ENCODE results near the gene GARNL3. TPM values are rescaled to one million over a fixed set of nuclear protein-coding genes. Genes with fewer than 3 reads are reported as not detected.

GARNL3 gene
- total RNA-seq, 1 donor from 2014 or later: 162 TPM

DNA sequence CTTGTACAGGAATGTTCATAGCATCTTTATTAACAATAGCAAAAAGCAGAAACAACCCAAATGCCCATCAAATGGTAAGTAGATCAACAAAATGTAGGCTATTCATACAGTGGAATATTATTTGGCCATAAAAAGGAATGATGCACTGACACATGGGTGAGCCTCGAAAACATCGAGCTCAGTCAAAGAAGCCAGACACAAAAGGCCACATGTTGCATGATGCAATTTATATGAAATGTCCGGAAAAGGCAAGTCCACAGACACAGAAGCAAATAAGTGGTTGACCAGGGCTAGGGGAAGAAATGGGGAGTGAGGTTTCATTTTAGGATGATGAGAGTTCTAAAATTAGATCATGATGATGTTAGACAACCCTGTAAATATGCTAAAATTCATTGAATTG lies 115.9 kb downstream of the GARNL3 start:
- H3K27me3 ChIP-seq: no peaks in the 10 kb centered on the region
- intact Hi-C loops (cut with DNase I): no loop called here
- H3K36me3 ChIP-seq: peaks cover 0 to 3% of the 10 kb centered on the region in 2 donors
- no peaks in the 10 kb centered on the region for H3K4me1 ChIP-seq
- TF ChIP-seq, protein P1, sequence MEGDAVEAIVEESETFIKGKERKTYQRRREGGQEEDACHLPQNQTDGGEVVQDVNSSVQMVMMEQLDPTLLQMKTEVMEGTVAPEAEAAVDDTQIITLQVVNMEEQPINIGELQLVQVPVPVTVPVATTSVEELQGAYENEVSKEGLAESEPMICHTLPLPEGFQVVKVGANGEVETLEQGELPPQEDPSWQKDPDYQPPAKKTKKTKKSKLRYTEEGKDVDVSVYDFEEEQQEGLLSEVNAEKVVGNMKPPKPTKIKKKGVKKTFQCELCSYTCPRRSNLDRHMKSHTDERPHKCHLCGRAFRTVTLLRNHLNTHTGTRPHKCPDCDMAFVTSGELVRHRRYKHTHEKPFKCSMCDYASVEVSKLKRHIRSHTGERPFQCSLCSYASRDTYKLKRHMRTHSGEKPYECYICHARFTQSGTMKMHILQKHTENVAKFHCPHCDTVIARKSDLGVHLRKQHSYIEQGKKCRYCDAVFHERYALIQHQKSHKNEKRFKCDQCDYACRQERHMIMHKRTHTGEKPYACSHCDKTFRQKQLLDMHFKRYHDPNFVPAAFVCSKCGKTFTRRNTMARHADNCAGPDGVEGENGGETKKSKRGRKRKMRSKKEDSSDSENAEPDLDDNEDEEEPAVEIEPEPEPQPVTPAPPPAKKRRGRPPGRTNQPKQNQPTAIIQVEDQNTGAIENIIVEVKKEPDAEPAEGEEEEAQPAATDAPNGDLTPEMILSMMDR (IDR thresholded peaks at IDR 0.05): no peak
- no peak for DNase-seq (ENCODE audit: low spot score in 2 of 2)
- H3K4me3 ChIP-seq: no peak overlapping the region
- H3K27ac ChIP-seq: no peak overlapping the region
- no peaks in the 10 kb centered on the region for H3K9me3 ChIP-seq

DNA sequence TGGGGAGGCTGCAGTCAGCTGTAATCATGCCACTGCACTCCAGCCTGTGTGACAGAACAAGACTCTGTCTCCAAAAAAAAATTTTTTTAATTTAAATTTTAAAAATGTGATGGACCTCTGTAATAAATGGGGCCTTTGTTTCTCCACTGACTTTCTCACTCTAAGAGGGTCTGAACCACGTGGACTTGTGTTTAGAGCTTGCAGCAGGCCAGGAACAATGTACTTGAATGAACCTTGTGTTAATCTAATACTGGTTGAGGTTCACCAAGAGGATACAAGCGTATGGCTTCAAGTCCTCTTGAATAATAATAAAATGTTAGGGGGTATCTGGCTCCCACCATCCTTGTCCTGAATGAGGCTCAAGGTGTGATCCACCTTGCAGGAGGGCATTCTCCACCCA lies 118.0 kb downstream of the GARNL3 start:
- no peaks in the 10 kb centered on the region for H3K27me3 ChIP-seq
- peaks cover 0 to 9% of the 10 kb centered on the region in 2 donors for H3K36me3 ChIP-seq
- no peaks in the 10 kb centered on the region for H3K9me3 ChIP-seq
- intact Hi-C loops (cut with DNase I): no loop called here
- peak in 1 of 2 donors; percentile 15 for DNase-seq (ENCODE audit: low spot score in 2 of 2)
- TF ChIP-seq, protein P1 (IDR thresholded peaks at IDR 0.05): no peak
- no peaks in the 10 kb centered on the region for H3K4me1 ChIP-seq
- H3K4me3 ChIP-seq: no peak overlapping the region
- H3K27ac ChIP-seq: no peak overlapping the region

DNA sequence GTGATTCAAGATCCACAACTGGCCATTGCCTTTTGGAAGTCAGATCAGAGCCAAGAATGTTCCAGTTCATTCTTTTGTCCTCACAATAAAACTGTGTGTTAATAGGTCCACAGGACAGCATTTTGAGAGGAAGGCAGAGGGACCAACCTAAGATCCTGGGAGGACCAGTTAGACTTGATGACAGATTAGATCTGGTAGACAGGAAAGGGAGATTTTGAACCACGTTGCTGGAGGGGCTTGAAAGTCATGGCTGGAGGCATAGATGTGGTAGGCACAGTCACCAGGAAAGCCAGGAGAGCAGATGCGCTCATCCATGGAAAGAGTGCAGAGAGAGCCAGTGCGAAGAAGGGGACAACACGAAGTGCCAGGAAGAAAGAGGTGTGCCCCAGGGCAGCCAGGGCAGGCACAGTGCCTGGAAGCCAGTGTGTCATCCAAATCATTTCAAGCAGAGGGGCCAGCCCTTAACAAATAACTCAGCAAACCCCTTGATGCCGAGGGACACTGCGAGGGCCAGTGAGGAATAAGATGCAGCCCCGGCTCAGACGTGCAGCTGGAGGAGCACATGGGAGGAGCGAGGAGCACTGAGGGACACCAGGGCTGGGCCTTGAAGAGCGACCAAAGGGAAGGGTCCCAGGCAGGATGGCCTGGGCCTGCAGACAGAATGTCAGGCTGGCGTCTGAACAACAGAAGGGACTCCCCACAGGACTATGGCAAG lies 119.6 kb downstream of the GARNL3 start:
- Histone ChIP-seq H3K4me1 (peaks cover 0 to 5% of the 10 kb centered on the region in 2 donors), H3K27me3 (no peaks in the 10 kb centered on the region), H3K4me3 (no peak overlapping the region), H3K36me3 (peaks cover 0 to 14% of the 10 kb centered on the region in 2 donors), H3K27ac (no peak overlapping the region), H3K9me3 (no peaks in the 10 kb centered on the region)
- intact Hi-C loops (cut with DNase I): no loop called here
- TF ChIP-seq, protein P1 (IDR thresholded peaks at IDR 0.05): no peak
- DNase-seq (ENCODE audit: low spot score in 2 of 2): peak in 1 of 2 donors; percentile 60

DNA sequence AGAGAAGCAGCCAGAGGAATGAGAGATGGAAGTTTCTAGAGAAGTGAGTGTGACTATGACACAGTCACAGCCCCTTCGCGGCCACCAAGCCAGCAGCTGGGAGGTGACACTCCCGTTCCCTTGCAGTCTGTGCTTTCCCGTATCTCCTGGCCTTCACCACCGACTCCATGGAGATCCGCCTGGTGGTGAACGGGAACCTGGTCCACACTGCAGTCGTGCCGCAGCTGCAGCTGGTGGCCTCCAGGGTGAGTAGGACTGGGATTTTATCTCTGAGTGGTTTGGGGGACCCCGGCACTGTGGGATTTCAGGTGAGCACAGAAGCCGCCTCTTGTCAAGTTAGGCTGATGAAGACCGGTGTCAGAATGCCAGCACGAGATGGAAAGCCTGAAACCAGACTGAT lies 120.3 kb downstream of the GARNL3 start:
- no peak overlapping the region for H3K4me3 ChIP-seq
- H3K27ac ChIP-seq: no peak overlapping the region
- DNase-seq (ENCODE audit: low spot score in 2 of 2): peak in 1 of 2 donors; percentile 39
- intact Hi-C loops (cut with DNase I): no loop called here
- H3K9me3 ChIP-seq: no peaks in the 10 kb centered on the region
- peaks cover 0 to 19% of the 10 kb centered on the region in 2 donors for H3K36me3 ChIP-seq
- H3K27me3 ChIP-seq: no peaks in the 10 kb centered on the region
- TF ChIP-seq, protein P1 (IDR thresholded peaks at IDR 0.05): no peak
- peaks cover 0 to 5% of the 10 kb centered on the region in 2 donors for H3K4me1 ChIP-seq

DNA sequence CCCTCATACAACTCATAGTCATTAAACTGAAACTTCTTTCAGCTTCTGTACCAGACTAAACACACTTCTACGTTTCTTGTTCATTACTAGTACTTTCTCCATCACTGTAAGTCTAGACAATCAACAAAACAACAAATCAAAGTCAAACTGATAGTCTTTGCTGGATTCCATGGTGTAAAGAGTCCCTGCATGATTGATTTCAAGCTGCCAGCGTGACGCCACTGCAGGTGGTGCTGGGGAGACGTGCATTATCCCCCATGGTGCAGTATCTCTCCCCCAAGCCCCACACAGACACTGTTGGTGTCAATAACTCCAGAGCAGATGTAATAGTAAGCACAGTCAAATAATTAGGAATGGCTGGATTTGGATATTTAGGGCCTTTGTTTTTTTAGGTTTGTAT lies 121.7 kb downstream of the GARNL3 start:
- peaks cover 6 to 31% of the 10 kb centered on the region in 2 donors for H3K36me3 ChIP-seq
- H3K4me3 ChIP-seq: no peak overlapping the region
- H3K27me3 ChIP-seq: no peaks in the 10 kb centered on the region
- H3K9me3 ChIP-seq: no peaks in the 10 kb centered on the region
- no peak overlapping the region for H3K27ac ChIP-seq
- H3K4me1 ChIP-seq: peaks cover 0 to 5% of the 10 kb centered on the region in 2 donors
- TF ChIP-seq, protein P1 (IDR thresholded peaks at IDR 0.05): no peak
- DNase-seq (ENCODE audit: low spot score in 2 of 2): peak in 1 of 2 donors; percentile 18
- intact Hi-C loops (cut with DNase I): no loop called here
